H9 (cell line): ENCODE results near the gene TGM3. TPM values are rescaled to one million over a fixed set of nuclear protein-coding genes. Genes with fewer than 3 reads are reported as not detected.

Source experiments
- DNase-seq: peaks from one replicate; pipeline ENCODE4 v3.0.0-alpha.2; 2017
- H2AFZ ChIP-seq: one replicate; pipeline ENCODE4 v1.6.1; 2013; ENCODE audit warnings: mild to moderate bottlenecking, low read length, control low read depth, moderate library complexity
- H2AK5ac ChIP-seq: 2 replicates; pipeline ENCODE4 v1.6.1; 2013; ENCODE audit warnings: low read length, control low read depth, mixed read lengths; ENCODE audit not compliant: insufficient read length
- H2BK120ac ChIP-seq: one replicate; pipeline ENCODE4 v1.6.1; 2013; ENCODE audit warnings: low read depth, mild to moderate bottlenecking, low read length, control low read depth, inconsistent platforms; ENCODE audit not compliant: poor library complexity, severe bottlenecking
- H2BK12ac ChIP-seq: 2 replicates; pipeline ENCODE4 v1.6.1; 2013; ENCODE audit warnings: low read length, control low read depth, mixed read lengths, low read depth; ENCODE audit not compliant: insufficient read length
- H2BK15ac ChIP-seq: 2 replicates; pipeline ENCODE4 v1.6.1; 2013; ENCODE audit warnings: low read depth, low read length, control low read depth
- H2BK20ac ChIP-seq: one replicate; pipeline ENCODE4 v1.6.1; 2013; ENCODE audit warnings: low read depth, mild to moderate bottlenecking, low read length, control low read depth, inconsistent platforms; ENCODE audit not compliant: poor library complexity, severe bottlenecking
- H2BK5ac ChIP-seq: 2 replicates; pipeline ENCODE4 v1.6.1; 2013; ENCODE audit warnings: low read length, control low read depth, mixed read lengths; ENCODE audit not compliant: insufficient read length
- H3K14ac ChIP-seq: 2 replicates; pipeline ENCODE4 v1.6.1; 2013; ENCODE audit warnings: low read length, control low read depth; ENCODE audit not compliant: insufficient read depth
- H3K18ac ChIP-seq: 2 replicates; pipeline ENCODE4 v1.6.1; 2013; ENCODE audit warnings: low read depth, mild to moderate bottlenecking, mixed read lengths, low read length, control low read depth; ENCODE audit not compliant: insufficient read length
- H3K23ac ChIP-seq: 2 replicates; pipeline ENCODE4 v1.6.1; 2013; ENCODE audit warnings: low read length, control low read depth, mixed read lengths, low read depth; ENCODE audit not compliant: insufficient read length
- H3K23me2 ChIP-seq: 2 replicates; pipeline ENCODE4 v1.6.1; 2013; ENCODE audit warnings: low read depth, mild to moderate bottlenecking, mixed read lengths, low read length, control low read depth; ENCODE audit not compliant: insufficient read length, poor library complexity, severe bottlenecking
- H3K27ac ChIP-seq: 2 replicates; pipeline ENCODE4 v1.5.1; 2013; ENCODE audit warnings: low read length, control low read depth, mixed read lengths, low read depth; ENCODE audit not compliant: insufficient read length
- H3K27me3 ChIP-seq: 2 replicates; pipeline ENCODE4 v1.6.1; 2013; ENCODE audit warnings: low read length, control low read depth, inconsistent platforms; ENCODE audit not compliant: insufficient read depth
- H3K4ac ChIP-seq: 2 replicates; pipeline ENCODE4 v1.6.1; 2013; ENCODE audit warnings: low read depth, mild to moderate bottlenecking, control low read depth, inconsistent platforms, low read length, moderate library complexity
- H3K4me1 ChIP-seq: 2 replicates; pipeline ENCODE4 v1.6.1; 2013; ENCODE audit warnings: low read length, control low read depth, inconsistent platforms; ENCODE audit not compliant: insufficient read depth
- H3K4me2 ChIP-seq: 2 replicates; pipeline ENCODE4 v1.6.1; 2013; ENCODE audit warnings: low read length, control low read depth, mixed read lengths; ENCODE audit not compliant: insufficient read length, insufficient read depth
- H3K56ac ChIP-seq: 2 replicates; pipeline ENCODE4 v1.6.1; 2013; ENCODE audit warnings: low read depth, mild to moderate bottlenecking, mixed read lengths, low read length, control low read depth; ENCODE audit not compliant: insufficient read length
- H3K79me1 ChIP-seq: 2 replicates; pipeline ENCODE4 v1.6.1; 2013; ENCODE audit warnings: low read depth, mild to moderate bottlenecking, moderate library complexity, low read length, control low read depth, inconsistent platforms; ENCODE audit not compliant: insufficient read depth, poor library complexity, severe bottlenecking
- H3K79me2 ChIP-seq: 2 replicates; pipeline ENCODE4 v1.6.1; 2013; ENCODE audit warnings: low read length, control low read depth, inconsistent platforms; ENCODE audit not compliant: insufficient read depth
- H3K9ac ChIP-seq: 2 replicates; pipeline ENCODE4 v1.6.1; 2013; ENCODE audit warnings: low read length, control low read depth, mixed read lengths; ENCODE audit not compliant: insufficient read length; ENCODE audit errors: extremely low read depth
- H3K9me3 ChIP-seq: one replicate; pipeline ENCODE4 v1.6.1; 2013; ENCODE audit warnings: low read depth, low read length, inconsistent platforms; ENCODE audit not compliant: control insufficient read depth
- H3T11ph ChIP-seq: one replicate; pipeline ENCODE4 v1.6.1; 2013; ENCODE audit warnings: mild to moderate bottlenecking, low read length, control low read depth, inconsistent platforms
- H4K20me1 ChIP-seq: one replicate; pipeline ENCODE4 v1.6.1; 2013; ENCODE audit not compliant: control insufficient read depth, insufficient read length, insufficient read depth
- H4K5ac ChIP-seq: 2 replicates; pipeline ENCODE4 v1.6.1; 2013; ENCODE audit warnings: low read depth, mild to moderate bottlenecking, mixed read lengths, low read length, control low read depth; ENCODE audit not compliant: insufficient read length
- H4K8ac ChIP-seq: replicated peaks from 2 replicates; pipeline ENCODE4 v1.6.1; 2013; ENCODE audit warnings: low read length, control low read depth, mixed read lengths, low read depth; ENCODE audit not compliant: insufficient read length
- H4K91ac ChIP-seq: 2 replicates; pipeline ENCODE4 v1.6.1; 2013; ENCODE audit warnings: low read depth, mild to moderate bottlenecking, moderate library complexity, mixed read lengths, low read length, control low read depth; ENCODE audit not compliant: insufficient read length
- H3K27ac Mint-ChIP-seq, 3 experiments: 2 replicates in 2 of 3; 3 replicates in 1 of 3; pipeline ENCODE4 v1.8.0; 2020 to 2021; ENCODE audit warnings: mixed read lengths in 3 of 3, mild to moderate bottlenecking in 1 of 3, moderate library complexity in 1 of 3
- H3K27me3 Mint-ChIP-seq: 2 replicates; pipeline ENCODE4 v1.8.0; 2021; ENCODE audit warnings: low read depth, mild to moderate bottlenecking, moderate library complexity, mixed read lengths
- H3K36me3 Mint-ChIP-seq, 3 experiments: 2 replicates in 2 of 3; 3 replicates in 1 of 3; pipeline ENCODE4 v1.8.0; 2020 to 2021; ENCODE audit warnings: low read depth in 3 of 3, mixed read lengths in 3 of 3; ENCODE audit not compliant: insufficient read depth in 1 of 3
- H3K4me1 Mint-ChIP-seq, 2 experiments: 2 replicates each; pipeline ENCODE4 v1.8.0; 2020; ENCODE audit warnings: mixed read lengths in 2 of 2
- H3K4me3 Mint-ChIP-seq, 2 experiments: 2 replicates in 1 of 2; 3 replicates in 1 of 2; pipeline ENCODE4 v1.8.0; 2020 to 2021; ENCODE audit warnings: mild to moderate bottlenecking in 2 of 2, mixed read lengths in 2 of 2, moderate library complexity in 1 of 2
- H3K9me3 Mint-ChIP-seq, 2 experiments: 2 replicates in 1 of 2; 3 replicates in 1 of 2; pipeline ENCODE4 v1.8.0; 2020; ENCODE audit warnings: mild to moderate bottlenecking in 2 of 2, mixed read lengths in 2 of 2, moderate library complexity in 1 of 2
- WGBS: extraction: QIAGEN DNeasy Blood & Tissue Kit; methylation state at CpG from one replicate; pipeline ENCODE4 v1.1.7; 2013; ENCODE audit warnings: missing lambda C conversion rate, low lambda C conversion rate, mixed read lengths; ENCODE audit not compliant: insufficient read length; ENCODE audit errors: extremely low coverage; 5-methylcytosine and 5-hydroxymethylcytosine counted together
- total RNA-seq: library from RNA; stranded (reverse); gene quantifications from 2 replicates; pipeline ENCODE4 v1.2.1, GENCODE V29; 2021
- TF ChIP-seq, protein P1 (sequence below): fragments of 200-600 bp; sonication (generic); conservative IDR thresholded peaks from 3 replicates; pipeline ENCODE4 v1.8.0; 2021; ENCODE audit warnings: antibody characterized with exemption, mild to moderate bottlenecking

TGM3 gene
- total RNA-seq, 1 experiment from 2014 or later, result not detected

DNA sequence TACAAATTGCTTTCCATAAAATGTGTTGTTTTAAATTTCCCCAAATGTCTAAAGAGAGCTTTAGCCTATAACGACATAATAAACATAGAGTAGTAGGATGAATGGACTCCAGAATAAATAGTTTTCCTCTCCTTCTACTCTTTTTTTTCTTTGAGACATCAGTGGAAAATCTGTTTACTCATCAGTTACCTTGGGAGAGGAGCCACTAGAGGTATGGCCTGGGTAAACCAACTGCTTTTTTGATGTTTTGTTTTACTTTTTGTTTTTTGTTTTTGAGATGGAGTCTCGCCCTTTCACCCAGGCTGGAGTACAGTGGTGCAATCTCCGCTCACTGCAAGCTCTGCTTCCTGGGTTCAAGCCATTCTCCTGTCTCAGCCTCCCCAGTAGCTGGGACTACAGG is 8.3 kb upstream of the TGM3 start:
- peaks cover 0 to 5% of the 10 kb centered on the region in 2 experiments; a peak in 2 of 4 replicates for H3K4me1 Mint-ChIP-seq
- Histone ChIP-seq H3K23me2 (no peaks in the 10 kb centered on the region), H4K20me1 (no peaks in the 10 kb centered on the region), H3K23ac (no peak overlapping the region), H2BK12ac (no peak overlapping the region), H2AK5ac (no peak overlapping the region), H3K14ac (no peak overlapping the region), H2BK20ac (no peak overlapping the region), H2AFZ (no peak overlapping the region), H3K9ac (no peak overlapping the region), H3K9me3 (no peaks in the 10 kb centered on the region), H4K91ac (no peak overlapping the region), H3T11ph (no peak overlapping the region), H4K5ac (no peak overlapping the region), H4K8ac (no peak overlapping the region), H2BK15ac (no peak overlapping the region), H2BK5ac (no peak overlapping the region), H3K4me1 (no peaks in the 10 kb centered on the region), H3K18ac (no peak overlapping the region), H3K56ac (no peak overlapping the region), H3K27ac (no peak overlapping the region), H3K4ac (no peak overlapping the region), H3K27me3 (no peaks in the 10 kb centered on the region), H3K4me2 (no peak overlapping the region), H3K79me1 (no peaks in the 10 kb centered on the region), H2BK120ac (no peak overlapping the region), H3K79me2 (no peaks in the 10 kb centered on the region)
- no peak overlapping the region for H3K4me3 Mint-ChIP-seq
- H3K9me3 Mint-ChIP-seq, result no peaks in the 10 kb centered on the region
- no peak for DNase-seq
- no peak overlapping the region for H3K27ac Mint-ChIP-seq
- WGBS, result no CpG with 5 or more reads among the region's 3 CpGs
- TF ChIP-seq, protein P1, sequence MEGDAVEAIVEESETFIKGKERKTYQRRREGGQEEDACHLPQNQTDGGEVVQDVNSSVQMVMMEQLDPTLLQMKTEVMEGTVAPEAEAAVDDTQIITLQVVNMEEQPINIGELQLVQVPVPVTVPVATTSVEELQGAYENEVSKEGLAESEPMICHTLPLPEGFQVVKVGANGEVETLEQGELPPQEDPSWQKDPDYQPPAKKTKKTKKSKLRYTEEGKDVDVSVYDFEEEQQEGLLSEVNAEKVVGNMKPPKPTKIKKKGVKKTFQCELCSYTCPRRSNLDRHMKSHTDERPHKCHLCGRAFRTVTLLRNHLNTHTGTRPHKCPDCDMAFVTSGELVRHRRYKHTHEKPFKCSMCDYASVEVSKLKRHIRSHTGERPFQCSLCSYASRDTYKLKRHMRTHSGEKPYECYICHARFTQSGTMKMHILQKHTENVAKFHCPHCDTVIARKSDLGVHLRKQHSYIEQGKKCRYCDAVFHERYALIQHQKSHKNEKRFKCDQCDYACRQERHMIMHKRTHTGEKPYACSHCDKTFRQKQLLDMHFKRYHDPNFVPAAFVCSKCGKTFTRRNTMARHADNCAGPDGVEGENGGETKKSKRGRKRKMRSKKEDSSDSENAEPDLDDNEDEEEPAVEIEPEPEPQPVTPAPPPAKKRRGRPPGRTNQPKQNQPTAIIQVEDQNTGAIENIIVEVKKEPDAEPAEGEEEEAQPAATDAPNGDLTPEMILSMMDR, result no peak
- 0 out of 2 replicates have a peak, but pooled peaks cover under 1% of the 10 kb centered on the region for H3K27me3 Mint-ChIP-seq
- no peaks in the 10 kb centered on the region for H3K36me3 Mint-ChIP-seq
